Hippocampal formation (tissue), 2 donors: Measurements from ENCODE around the gene MGAT3.

Experiments used
- DNase-seq, 2 donors: peaks; one replicate each; lab custom pipeline; 2025; lab: John Stamatoyannopoulos, UW

The MGAT3 gene

DNA sequence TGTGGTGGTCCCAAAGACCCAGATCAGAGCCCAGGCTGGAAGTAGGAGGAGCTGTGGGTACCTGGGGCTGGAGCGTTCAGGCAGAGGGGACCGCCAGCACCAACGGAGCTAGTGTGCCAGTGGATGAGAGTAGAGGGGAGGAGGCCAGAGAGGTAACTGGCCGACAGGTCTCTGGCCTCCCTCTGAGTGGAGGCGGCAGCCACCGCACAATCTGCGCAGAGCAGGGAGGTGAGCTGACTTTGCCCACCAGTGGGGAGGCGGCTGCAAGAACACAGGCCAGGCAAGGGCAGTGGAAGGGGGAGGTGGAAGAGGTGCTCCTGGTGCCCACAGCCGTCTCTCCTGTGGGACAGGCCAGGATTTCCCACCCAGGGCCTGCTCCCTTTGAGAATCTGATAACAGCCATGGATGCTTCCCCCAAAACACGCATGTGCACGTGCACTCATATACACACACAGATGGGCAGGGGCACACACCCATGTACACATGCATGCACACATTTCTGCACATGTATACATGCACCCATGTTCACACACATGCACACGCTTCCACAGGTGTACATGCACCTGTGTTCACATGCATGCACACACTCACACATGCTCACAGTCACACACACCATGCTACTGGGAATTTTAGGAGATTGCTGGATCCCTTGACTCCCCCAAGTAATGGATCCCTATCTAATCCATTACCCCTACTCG is 6.4 kb upstream of the MGAT3 start:
- no peak for DNase-seq

DNA sequence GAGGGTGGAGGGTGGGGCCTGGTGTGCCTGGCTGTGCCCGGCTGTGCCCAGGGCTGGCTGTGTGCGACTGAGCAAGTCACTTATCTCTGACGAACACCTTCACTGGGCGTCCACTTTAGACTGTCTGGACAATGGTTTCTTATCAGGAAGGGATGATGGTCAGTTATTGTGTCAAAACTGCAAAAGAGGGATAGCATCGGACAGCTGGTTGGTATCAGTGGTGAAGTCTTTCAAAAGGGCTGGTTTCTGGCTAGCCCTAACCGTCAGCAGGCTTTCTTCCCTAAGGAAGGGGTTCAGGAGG is 4.1 kb upstream of the MGAT3 start:
- no peak for DNase-seq

DNA sequence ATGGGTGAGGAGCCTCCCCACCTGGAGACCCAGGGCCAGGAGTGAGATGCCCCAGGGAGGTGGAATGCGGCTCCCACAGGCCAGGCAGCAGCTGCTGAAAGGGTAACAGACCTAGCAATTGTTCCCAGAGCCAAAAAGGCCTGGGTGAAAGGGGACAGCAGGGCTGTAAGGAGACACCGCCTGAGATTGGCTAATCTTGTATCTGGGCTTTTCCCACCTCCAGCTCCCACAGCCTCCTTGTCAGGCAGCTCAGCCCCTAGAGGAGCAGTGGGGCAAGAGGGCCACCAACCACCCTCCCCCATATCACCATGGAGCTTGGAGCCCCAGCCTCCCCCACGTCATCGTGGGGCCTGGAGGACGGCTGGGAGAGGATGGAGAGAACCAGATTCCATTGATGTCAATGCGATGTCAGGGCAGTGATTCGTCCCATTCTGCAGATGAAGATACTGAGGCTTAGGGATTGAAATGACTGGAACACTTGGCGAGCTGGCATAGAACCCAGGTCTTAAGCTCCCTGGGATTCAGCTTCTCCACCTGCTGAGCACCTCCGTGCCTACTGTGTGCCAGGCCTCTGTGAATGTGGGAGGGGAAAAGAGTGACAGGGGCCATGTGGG is 2.9 kb upstream of the MGAT3 start:
- DNase-seq: no peak

DNA sequence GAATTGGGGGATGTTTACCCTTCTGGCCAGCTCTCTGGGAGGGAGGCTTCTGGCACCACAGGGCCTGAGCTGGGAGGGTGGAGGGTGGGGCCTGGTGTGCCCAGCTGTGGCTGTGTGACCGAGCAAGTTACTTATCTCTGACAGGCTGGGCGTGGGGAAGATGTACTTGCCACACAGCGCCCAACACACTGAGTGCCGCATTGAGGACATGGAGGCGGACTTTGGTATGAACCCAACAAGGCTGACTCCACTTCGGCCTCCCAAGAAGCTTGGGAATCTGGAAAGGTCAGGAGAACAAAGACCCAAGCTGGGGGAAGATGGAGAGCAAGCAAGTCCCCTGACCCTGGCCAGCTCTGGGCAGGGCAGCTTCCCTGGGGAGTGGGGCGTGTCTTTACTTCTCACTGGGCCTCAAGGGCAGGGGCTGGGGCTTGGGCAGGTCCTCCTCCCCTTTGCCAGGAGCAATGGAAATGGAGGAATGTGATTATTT is 2.4 kb upstream of the MGAT3 start:
- no peak for DNase-seq

DNA sequence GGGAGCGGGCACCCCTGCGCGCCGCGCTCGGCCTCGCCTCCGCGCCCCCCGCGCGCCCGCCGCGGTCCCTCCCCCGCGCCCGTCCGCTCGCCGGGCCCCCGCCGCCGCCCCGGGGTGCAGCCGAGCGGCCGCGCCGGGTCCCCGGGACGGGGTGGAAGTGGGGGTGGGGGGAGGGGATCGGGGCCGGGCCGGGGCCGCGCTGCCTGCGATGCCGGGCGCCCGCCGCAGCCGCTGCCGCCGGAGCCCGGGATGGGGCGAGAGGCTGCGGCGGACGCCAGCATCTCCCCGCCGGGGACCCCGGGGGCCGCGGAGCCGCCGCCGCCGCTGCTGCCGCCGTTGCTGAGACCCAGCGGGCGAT is 365 bp downstream of the MGAT3 start:
- DNase-seq: no peak

DNA sequence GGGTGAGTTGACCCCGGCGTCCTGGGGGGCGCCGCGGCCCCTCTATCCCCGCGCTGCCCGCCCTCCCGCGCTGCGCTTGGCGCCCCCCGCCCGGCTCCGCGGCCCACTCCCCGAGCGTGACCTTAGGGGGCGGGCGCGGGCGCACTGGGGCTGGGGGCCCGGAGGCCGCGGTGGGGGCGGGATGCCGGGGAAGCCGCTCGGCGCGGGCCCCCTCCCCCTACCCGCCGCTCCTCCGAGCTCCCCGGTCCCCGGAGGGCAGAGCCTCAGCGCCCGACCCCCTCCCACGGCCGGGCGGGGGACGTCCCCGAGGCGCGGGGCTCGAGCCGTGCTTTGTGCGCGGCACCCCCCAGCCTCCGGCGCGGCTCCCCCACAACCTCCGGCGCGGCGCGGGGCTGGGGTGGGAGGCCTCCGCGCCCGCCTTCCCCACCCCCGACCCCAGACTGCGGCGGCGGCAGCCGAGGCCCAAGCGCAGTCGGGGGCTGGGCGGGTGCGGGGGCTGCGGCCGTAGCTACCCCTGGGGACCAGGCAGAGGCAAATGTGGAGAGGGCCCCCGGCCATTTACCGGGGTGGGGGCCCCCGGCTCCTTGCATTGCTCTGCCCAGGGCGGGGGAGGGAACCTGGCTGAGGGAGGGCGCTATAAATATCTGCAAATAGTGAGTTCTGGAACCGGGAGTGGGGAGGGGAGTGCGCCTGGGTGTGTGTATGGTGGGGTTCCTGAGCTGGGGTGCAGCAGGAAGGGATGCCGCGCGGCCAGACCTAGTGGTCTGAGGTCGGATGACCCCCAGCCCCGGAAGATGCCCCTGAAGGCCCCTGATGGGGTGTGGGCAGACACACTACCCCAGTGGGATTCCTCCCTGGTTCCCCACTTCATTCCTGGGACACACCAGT is 988 bp downstream of the MGAT3 start:
- no peak for DNase-seq

DNA sequence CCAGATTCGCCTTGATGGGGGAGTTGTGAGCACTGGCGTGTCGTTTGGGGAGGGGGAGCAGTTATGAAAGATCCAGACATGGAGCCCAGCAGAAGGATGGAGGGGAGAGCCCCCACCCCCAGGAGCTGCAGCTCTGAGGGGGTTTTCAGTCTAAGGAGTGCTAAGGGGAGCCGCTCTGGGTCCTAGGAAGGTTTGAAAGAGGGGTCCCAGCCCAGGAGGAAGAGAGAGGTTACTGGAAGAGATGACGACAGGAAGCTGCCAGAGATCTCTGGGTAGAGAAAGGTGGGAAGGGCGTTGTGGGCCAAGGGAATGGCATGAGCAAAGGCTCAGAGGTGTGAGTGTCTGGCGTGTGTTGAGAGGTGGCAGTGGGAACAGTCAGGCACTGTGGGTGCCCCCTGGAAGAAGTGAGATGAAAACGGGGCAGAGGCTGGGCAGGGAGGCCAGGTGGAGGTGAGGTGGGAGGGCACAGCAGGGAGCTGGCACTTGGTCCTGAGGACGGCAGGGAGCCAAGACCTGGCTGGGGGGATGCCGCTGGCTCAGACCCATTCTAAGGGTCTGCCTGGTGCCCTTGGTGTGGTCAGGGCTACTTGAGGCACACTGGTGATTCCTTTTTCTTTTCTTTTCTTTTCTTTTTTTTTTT is 1.8 kb downstream of the MGAT3 start:
- DNase-seq: no peak

DNA sequence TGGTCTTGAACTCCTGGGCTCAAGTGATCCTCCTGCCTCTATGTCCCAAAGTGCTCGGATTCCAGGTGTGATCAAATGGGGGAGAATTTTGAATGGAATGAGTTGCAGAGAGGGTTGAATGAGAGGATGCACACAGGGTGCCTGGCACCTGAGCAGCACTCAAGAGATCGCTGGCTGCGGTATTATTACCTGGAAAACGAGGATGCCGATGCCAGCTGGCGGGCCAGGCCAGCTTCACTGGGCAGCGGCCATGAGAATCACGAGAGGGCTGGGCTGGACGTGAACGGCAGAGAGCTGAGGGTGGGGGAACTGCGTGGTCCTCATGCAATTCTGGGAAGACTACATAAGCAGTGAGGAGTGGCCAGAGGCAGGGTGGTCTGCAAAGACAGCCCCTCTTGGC is 2.9 kb downstream of the MGAT3 start:
- no peak for DNase-seq

DNA sequence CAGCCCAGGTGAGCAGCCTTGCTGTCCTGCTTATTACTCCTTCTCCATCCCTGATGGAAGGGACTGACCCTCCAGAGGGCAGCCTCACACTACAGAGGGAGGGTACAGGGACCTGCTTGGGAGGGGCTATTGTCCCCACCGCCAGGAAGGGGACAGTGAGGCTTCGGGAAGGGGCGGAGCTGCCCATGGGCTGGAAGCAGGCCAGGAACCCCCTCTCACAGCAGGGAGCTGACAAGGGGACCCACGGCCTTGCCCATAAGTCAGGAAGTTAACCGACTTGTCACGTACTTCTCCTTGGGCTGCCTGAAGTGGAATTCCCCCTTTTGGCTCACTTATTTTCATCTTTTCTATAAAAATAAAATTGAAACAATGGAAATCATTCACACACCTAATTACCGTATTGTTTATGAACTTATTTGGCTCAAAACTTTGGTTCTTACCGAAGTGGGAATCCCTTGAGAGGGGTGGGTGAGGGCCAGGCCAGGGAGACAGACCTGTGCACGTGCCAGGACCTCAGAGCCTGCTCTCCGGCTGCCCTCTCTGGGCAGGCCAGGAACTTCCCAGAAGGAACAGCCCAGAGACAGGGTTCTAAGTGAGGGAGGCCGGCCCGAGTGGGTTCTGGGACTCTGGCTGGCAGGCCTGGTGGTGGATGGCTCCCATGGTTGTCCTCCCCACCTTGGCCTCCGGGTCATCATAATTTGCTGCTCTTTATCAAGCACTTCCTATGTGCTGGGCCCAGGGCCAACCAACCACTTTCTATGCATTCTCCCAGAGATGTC is 5.8 kb downstream of the MGAT3 start:
- DNase-seq: no peak

DNA sequence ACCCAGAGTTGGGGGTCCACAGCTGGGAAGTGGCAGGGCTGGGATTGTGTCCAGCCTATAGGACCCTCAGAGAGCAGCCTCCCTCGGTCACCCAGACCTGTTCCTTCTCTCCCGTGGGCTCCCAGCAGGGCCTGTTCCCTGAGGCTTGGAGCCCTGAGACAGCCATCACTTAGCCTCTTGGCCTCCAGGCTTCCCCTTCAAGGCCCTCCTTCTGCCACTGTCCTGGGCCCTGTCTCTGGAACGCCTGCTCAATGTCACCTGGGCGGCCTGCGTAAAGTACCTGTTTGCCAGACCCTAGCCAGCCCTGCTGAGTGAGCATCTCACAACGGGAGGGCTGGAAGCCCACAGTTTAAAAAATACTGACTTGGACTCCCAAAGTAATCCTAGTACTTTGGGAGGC is 6.5 kb downstream of the MGAT3 start:
- DNase-seq: no peak

DNA sequence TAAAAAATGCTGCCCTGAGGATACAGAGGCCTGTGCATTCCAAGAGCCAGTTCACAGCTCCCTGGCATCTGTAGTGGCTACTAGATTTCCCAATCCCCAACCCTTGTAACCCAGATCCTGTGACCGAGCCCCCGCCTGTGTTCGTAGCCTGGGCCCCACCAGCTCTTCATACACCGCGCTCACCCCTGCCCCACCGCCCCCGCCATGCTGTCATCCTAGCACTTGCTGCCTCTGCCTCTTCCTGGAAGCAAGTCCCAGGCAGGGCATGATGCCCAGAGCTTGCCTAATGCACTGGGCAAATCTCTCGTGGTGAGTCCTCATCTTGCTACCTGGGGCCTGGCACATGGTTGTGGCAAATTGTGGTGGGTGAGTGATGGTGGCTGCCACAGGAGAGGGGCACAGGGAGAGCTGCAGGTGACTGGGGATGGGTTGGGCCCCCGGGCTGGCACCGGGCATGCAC is 7.1 kb downstream of the MGAT3 start:
- DNase-seq: peak; percentile 71

DNA sequence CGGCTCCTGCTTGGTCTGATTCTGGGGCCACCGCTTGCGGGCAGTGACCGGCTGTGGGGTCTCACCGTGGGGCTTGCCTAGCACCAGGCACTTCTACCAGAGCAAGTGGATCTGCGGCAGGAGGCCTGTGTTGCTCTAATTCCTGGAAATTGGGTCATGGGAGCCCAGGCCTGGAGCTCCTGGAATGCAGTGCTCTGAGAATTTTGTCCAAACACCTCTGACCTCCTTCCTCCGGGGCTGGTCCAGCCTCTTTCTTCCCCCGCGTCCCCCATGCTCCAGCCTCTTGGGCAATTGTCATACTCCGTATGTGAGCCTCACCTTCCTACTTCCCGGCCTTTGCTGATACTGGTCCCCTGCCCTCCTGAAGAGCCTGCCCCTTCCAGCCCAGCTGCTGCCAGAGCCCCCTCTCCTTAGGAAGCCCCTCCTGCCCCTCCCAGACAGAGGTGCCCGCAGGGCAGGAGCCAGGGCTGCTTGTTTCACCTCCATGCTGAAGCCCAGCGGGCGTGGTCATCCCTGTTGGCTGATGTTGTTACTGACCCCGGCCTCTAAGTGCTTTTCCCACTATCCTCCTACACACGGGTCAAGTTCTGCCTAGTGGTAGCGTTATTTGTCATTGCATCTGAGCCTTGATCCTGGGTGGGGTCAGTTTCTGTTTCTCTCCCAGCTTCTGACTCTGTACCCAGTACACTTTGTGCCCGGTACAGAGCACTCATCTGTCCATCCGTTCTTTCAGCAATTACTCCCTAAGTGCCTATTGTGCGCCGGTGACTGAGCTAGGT is 9.6 kb downstream of the MGAT3 start:
- no peak for DNase-seq

DNA sequence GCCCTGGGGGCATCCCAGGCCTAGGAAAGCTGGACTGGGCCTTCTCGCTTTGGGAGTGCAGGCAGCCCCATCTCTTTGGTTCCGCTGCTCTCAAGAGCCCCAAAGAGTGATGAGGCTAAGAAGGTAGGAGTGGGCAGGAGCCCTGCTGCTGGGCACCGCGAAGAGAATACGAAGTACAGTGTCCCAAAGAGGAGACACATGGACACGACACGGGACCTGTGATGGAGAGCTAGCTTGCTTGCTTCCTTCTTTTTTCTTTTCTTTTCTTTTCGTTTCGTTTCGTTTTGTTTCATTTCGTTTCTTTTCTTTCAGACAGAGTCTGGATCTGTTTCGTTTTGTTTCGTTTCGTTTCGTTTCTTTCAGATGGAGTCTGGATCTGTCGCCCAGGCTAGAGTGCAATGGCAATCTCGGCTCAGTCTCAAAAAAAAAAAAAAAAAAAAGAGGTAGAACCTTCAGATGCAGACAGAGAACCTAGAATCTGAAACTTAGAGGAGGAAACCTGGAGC is 10.6 kb downstream of the MGAT3 start:
- DNase-seq: no peak

DNA sequence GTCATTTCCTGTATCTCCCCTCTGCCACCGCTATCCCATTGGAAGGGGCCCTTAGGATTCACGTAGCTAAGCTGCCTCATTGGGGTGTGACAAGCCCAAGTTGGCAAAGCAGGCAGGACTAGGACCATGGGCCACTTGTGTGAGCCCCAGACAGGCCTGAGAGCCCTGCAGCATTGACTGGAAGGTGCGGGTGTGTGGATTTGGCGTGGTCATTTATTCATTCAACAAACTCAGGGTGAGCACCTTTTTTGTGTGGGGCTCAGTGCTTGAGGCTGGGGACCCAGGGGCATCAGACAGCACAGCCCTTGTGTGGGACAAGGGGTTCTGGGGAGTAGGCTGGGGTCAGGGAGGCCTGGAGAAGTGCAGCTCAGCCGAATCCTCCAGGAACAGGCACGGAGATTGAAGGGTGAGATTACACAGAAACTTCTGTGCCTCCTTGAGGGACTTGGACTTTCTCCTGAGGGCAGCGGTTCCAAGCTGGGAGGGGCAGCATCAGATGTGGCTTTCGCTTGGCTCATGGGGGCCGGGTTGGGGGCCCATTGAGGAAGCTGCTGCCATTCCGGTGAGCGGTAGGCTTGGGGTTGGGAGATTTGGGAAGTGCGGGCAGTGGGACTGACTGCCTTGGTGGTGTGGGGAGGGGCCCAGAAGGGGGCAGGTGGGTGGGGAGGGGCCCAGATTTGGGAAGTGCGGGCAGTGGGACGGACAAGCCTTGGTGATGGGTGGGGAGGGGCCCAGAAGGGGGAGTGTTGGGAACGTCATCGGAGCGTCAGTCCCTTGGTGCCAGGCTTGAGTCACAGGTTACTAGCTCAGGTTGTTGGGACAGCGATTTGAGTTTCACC is 11.9 kb downstream of the MGAT3 start:
- no peak for DNase-seq

DNA sequence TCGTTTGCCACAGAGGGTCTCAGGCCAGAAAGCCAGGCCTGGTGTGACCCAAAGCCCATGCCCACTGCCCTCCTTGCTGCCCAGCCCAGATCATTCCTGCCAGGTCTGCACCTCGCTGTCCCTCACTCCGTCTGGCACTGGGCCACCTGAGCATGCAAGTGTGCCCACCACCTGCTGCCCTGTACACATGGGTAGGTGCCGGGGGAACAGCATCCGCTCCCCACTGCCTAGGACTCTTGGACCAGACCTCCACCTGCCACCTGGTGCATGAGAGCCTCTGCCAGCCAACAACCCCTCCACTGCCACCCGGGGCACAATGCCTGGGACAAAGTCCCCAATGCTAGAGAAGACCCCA is 12.5 kb downstream of the MGAT3 start:
- DNase-seq: no peak

DNA sequence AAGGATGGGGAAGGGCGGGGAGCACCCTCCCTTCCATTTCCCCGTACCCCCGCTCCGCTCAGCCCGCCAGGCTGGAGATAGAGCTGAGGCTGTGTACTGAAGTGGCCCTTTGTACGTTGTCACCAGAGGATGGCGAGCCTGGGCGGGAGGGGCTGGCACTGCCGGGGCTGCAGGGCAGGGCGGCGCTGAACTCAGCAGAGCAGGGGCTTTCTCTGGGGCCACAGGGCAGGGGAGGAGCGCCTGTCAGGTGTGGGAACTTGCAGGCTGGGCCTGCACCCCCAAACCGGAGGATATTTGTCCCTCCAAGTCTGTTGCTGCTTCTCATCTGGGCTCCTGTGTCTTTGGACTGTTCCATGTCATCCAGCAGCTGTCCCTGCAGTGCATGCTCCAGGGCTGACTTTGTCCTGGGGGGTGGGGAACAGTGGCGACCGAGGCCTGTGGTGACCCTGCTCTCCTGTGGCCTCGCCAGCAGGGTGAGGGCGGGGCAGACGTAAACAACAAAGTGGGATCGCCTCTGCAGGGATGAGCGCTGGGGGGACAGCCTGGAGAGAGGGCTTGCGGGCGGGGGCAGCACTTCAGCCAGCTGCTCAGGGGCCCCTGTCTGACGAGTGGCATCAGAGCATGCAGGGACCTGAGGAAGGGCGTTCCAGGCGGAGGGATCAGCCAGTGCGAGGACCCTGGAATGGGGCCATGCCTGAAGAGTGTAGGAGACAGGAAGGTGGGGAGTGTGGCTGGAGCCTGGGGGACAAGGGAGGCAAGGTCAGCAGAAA is 13.1 kb downstream of the MGAT3 start:
- DNase-seq: peak; percentile 84 to 89

DNA sequence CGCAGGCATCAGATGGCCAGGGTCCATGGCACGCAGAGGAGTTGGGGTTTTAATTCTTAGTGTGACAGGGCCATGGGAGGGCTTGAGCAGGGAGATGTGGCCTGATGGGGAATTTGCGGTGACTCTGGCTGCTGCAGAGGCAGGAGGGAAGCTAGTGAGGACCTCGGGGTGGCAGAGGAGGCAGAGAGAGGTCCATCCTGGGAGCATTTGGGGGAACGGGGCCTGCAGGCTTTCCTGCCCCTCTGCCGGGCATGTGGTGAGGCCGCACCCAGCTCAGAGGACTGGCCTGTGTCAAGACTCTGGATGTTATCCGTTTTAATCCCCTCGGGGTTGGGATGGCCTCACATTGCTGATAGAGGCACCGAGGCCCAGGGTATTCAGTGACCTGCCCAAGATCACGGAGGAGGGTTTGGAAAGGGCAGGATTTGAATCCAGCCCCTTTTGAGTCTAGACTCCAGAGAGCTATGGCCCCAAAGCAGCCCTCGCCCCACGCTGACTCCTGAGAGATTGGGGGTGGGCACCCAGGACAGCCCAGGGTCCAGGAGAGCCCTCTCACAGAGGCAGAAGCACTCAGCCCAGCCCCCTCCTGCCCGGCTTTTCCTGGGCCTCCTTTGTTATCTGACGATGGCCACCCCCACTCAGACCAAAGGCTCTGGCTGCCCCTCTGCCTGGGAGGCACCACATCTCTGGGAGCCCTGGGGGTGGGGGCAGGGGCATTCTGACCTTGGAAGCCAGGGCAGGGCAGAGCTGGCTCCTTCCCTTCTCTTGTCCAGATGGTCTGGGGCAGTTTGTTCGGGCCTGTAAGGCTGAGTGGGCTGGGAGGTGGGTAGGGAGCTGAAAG is 13.9 kb downstream of the MGAT3 start:
- DNase-seq: no peak
